Measurements from ENCODE around the gene FMNL2.

- TF ChIP-seq YY1 (IDR thresholded peaks at IDR 0.05), result no peak
- TF ChIP-seq, protein P1, sequence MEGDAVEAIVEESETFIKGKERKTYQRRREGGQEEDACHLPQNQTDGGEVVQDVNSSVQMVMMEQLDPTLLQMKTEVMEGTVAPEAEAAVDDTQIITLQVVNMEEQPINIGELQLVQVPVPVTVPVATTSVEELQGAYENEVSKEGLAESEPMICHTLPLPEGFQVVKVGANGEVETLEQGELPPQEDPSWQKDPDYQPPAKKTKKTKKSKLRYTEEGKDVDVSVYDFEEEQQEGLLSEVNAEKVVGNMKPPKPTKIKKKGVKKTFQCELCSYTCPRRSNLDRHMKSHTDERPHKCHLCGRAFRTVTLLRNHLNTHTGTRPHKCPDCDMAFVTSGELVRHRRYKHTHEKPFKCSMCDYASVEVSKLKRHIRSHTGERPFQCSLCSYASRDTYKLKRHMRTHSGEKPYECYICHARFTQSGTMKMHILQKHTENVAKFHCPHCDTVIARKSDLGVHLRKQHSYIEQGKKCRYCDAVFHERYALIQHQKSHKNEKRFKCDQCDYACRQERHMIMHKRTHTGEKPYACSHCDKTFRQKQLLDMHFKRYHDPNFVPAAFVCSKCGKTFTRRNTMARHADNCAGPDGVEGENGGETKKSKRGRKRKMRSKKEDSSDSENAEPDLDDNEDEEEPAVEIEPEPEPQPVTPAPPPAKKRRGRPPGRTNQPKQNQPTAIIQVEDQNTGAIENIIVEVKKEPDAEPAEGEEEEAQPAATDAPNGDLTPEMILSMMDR (IDR thresholded peaks at IDR 0.05; ENCODE audit: low read depth, low read length, missing input control), result no peak
- TF ChIP-seq TAF1 (conservative IDR thresholded peaks at IDR 0.05), result no peak
- no peak for TF ChIP-seq FOXA2 (IDR thresholded peaks at IDR 0.05)
- TF ChIP-seq JUND (IDR thresholded peaks at IDR 0.05), result no peak
Measured at GRCh38 chr2:152409386-152410164, 74.6 kb downstream of the FMNL2 start.
